HepG2 (cell line): ENCODE results near the gene ZNF91. TPM values are rescaled to one million over a fixed set of nuclear protein-coding genes. Genes with fewer than 3 reads are reported as not detected.
"Not testable (repeated sequence)": the region's sequence is repeated elsewhere in the genome, so short reads cannot be mapped to it uniquely, and the experiment has no call there.

Experiments used
- ATAC-seq: fragments of 200-7000 bp; cut with Tn5 transposase; 3 replicates; pipeline ENCODE4 v1.9.1; 2020; ENCODE audit warnings: mild to moderate bottlenecking, moderate library complexity
- BruUV-seq: library from RNA; stranded (reverse); fragments of 400-500 nt; replicated peaks from 2 replicates; lab custom pipeline; 2021; lab: Mats Ljungman, UMichigan
- CTCF ChIA-PET: fragments of 300-600 bp; formaldehyde crosslinking; extraction: SDS; loops from one replicate; lab custom pipeline; 2021; ENCODE audit warnings: low total read pairs, inconsistent platforms, low intra/inter-chr PET ratio; lab: Yijun Ruan, JAX
- POLR2A ChIA-PET: fragments of 350-600 bp; sonication (Branson Sonifier 250); formaldehyde crosslinking; loops from one replicate; lab custom pipeline; 2020; ENCODE audit warnings: antibody characterized with exemption, inconsistent platforms; lab: Yijun Ruan, JAX
- DNase-seq: peaks from one replicate; pipeline ENCODE4 v3.0.0-alpha.2; 2015; ENCODE audit warnings: low spot score
- FAIRE-seq: peaks from 3 replicates; lab custom pipeline; 2011; peaks lifted over from hg19 to GRCh38; lab: Jason Lieb, UNC
- H2AFZ ChIP-seq: one replicate; pipeline ENCODE4 v1.6.1; 2011; ENCODE audit warnings: low read length, inconsistent platforms
- H3K27ac ChIP-seq: fragments of 300-600 bp; 3 replicates; pipeline ENCODE4 v1.8.0; 2011; ENCODE audit warnings: mixed run types, mild to moderate bottlenecking, mixed read lengths, low read length, inconsistent platforms; ENCODE audit not compliant: insufficient read depth; ENCODE audit errors: extremely low read length
- H3K27me3 ChIP-seq, 2 experiments: fragments of 200-600 bp in 1 of 2; 2 replicates in 1 of 2; 3 replicates in 1 of 2; pipeline versions ENCODE4 v1.6.0 to v1.8.0; 2011; ENCODE audit warnings: low read length in 2 of 2, mild to moderate bottlenecking in 2 of 2, moderate library complexity in 2 of 2, inconsistent platforms in 1 of 2; ENCODE audit not compliant: insufficient read depth in 2 of 2, control insufficient read depth in 1 of 2
- H3K36me3 ChIP-seq, 2 experiments: fragments of 200-600 bp in 1 of 2; replicated peaks in 1 of 2; 2 replicates in 1 of 2; 3 replicates in 1 of 2; pipeline versions ENCODE4 v1.5.1 to v1.8.0; 2011; ENCODE audit warnings: low read length in 2 of 2, inconsistent platforms in 1 of 2; ENCODE audit not compliant: insufficient read depth in 2 of 2, control insufficient read depth in 1 of 2
- H3K4me1 ChIP-seq: 2 replicates; pipeline ENCODE4 v1.5.1; 2012; ENCODE audit warnings: low read length, inconsistent platforms; ENCODE audit not compliant: insufficient read depth
- H3K4me2 ChIP-seq: 2 replicates; pipeline ENCODE4 v1.6.0; 2011; ENCODE audit warnings: low read depth, low read length, inconsistent platforms
- H3K4me3 ChIP-seq, 3 experiments: fragments of 200-600 bp in 1 of 3; sonication (generic), shearing (Covaris generic) in 1 of 3; replicated peaks in 1 of 3; 2 replicates each; pipeline ENCODE4 v1.5.1; 2011 to 2016; ENCODE audit warnings: low read length in 3 of 3, inconsistent platforms in 2 of 3, low read depth in 2 of 3, mild to moderate bottlenecking in 2 of 3, control low read depth in 1 of 3, mixed read lengths in 1 of 3; ENCODE audit not compliant: insufficient read depth in 1 of 3
- H3K79me2 ChIP-seq: one replicate; pipeline ENCODE4 v1.6.1; 2011; ENCODE audit warnings: low read length, inconsistent platforms; ENCODE audit not compliant: insufficient read depth
- H3K9ac ChIP-seq: 2 replicates; pipeline ENCODE4 v1.6.0; 2011; ENCODE audit warnings: mild to moderate bottlenecking, low read depth, low read length, inconsistent platforms; ENCODE audit not compliant: insufficient read depth
- H3K9me3 ChIP-seq: 2 replicates; pipeline ENCODE4 v1.5.1; 2012; ENCODE audit warnings: mild to moderate bottlenecking, low read length
- H4K20me1 ChIP-seq: 2 replicates; pipeline ENCODE4 v1.6.0; 2011; ENCODE audit warnings: inconsistent platforms, mild to moderate bottlenecking, low read length, moderate library complexity; ENCODE audit not compliant: insufficient read depth
- ATF7 ChIP-seq, 2 experiments: fragments of 450-650 bp in 1 of 2; sonication (generic) in 1 of 2; formaldehyde crosslinking in 1 of 2; IDR thresholded peaks; 2 replicates each; pipeline versions ENCODE4 v1.4.0 to v1.6.1; 2016 to 2020; ENCODE audit warnings: antibody characterized with exemption in 1 of 2, mild to moderate bottlenecking in 1 of 2, missing genetic modification reagents in 1 of 2
- CEBPB ChIP-seq: IDR thresholded peaks from 2 replicates; pipeline ENCODE4 v1.6.1; 2011; ENCODE audit warnings: low read depth, low read length, improper control_type of control experiment, borderline replicate concordance
- CREB1 ChIP-seq, 2 experiments: fragments of 450-650 bp in 1 of 2; IDR thresholded peaks; 2 replicates each; pipeline ENCODE4 v1.6.1; 2016 to 2017; ENCODE audit warnings: control low read depth in 1 of 2, mild to moderate bottlenecking in 1 of 2, missing compliant biosample characterization in 1 of 2, missing genetic modification characterization in 1 of 2
- FOSL2 ChIP-seq: sonication (generic); formaldehyde crosslinking; IDR thresholded peaks from 2 replicates; pipeline ENCODE4 v1.4.0; 2020; ENCODE audit warnings: missing genetic modification reagents
- WGBS: methylation state at CpG from one replicate; pipeline ENCODE4 v1.1.6; 2017; ENCODE audit warnings: low lambda C conversion rate; 5-methylcytosine and 5-hydroxymethylcytosine counted together
- in situ Hi-C: cut with HindIII; loops from 2 replicates; pipeline ENCODE4 v1.10.0; 2017; ENCODE audit warnings: low pct_unique_long_range_greater_than_20kb; ENCODE audit not compliant: extremely low pct_ligation_motif_present
- intact Hi-C: fragments of 100-400 bp; cut with micrococcal nuclease; formaldehyde crosslinking; loops from one replicate; pipeline ENCODE4 v1.10.0; 2022; ENCODE audit not compliant: unreplicated experiment
- polyA plus RNA-seq, 8 experiments: library from polyadenylated mRNA; depleted of rRNA in 3 of 8; stranded (reverse) in 7 of 8; unstranded in 1 of 8; fragments of >200 nt; fragmentation: Illumina TruSeq in 4 of 8; extraction: Trizol in 4 of 8; gene quantifications; 2 replicates each; pipeline versions ENCODE4 v1.2.1 to v1.2.3, GENCODE V29; 2011 to 2016; ENCODE audit warnings: low read depth in 4 of 8, missing spikeins in 1 of 8, mixed read lengths in 1 of 8; ENCODE audit not compliant: insufficient read depth in 1 of 8
- total RNA-seq, 5 experiments: library from RNA; depleted of rRNA; stranded (reverse); fragments of >200 nt; fragmentation: Illumina TruSeq; extraction: Trizol; gene quantifications; 2 replicates each; pipeline ENCODE4 v1.2.3, GENCODE V29; 2016; ENCODE audit warnings: low read depth in 1 of 5

Gene ZNF91
- total and polyA plus RNA-seq, 2 of the 13 experiments (the other 11 are each of a cell fraction or from before 2014, with no cell fraction given), result 19.4 to 21.5 TPM

GRCh38 chr19:23319571-23319970 lies 75.7 kb downstream of the ZNF91 start:
- CTCF ChIA-PET, DNase-seq, H3K9ac ChIP-seq, in situ Hi-C loops, H3K36me3 ChIP-seq, H3K27me3 ChIP-seq, H3K4me3 ChIP-seq, POLR2A ChIA-PET, H3K4me1 ChIP-seq, BruUV-seq, FAIRE-seq, H3K27ac ChIP-seq, H3K79me2 ChIP-seq: not testable (repeated sequence)
- TF ChIP-seq CEBPB, result 0 out of 2 replicates have a peak, but pooled peaks have one; percentile 11
- TF ChIP-seq, all 625 proteins: peak for 1; not testable (repeated sequence) for 624
- H2AFZ ChIP-seq, ATAC-seq, intact Hi-C loops, H4K20me1 ChIP-seq, H3K4me2 ChIP-seq: not testable (repeated sequence)
- H3K9me3 ChIP-seq, result peaks cover 81% of the 10 kb centered on the region
- WGBS, result 73% methylated on average over 3 of the region's 3 CpGs

- H3K36me3 ChIP-seq, DNase-seq, BruUV-seq, intact Hi-C loops, H3K79me2 ChIP-seq, H2AFZ ChIP-seq, CTCF ChIA-PET, H3K9ac ChIP-seq, H3K4me3 ChIP-seq, FAIRE-seq, in situ Hi-C loops, POLR2A ChIA-PET, H3K27ac ChIP-seq, H3K27me3 ChIP-seq, H4K20me1 ChIP-seq, H3K4me1 ChIP-seq, ATAC-seq, H3K4me2 ChIP-seq: not testable (repeated sequence)
- peaks cover 81% of the 10 kb centered on the region for H3K9me3 ChIP-seq
- 97% methylated on average over 2 of the region's 2 CpGs for WGBS
These were observed 76.3 kb downstream of the ZNF91 start for GRCh38 chr19:23318941-23319340.

GRCh38 chr19:23318143-23318542 lies 77.1 kb downstream of the ZNF91 start:
- ATAC-seq (no peak), FAIRE-seq (no peak)
- no peaks in the 10 kb centered on the region for H3K36me3 ChIP-seq

More at GRCh38 chr19:23318143-23318542, 77.1 kb downstream of the ZNF91 start:
- 29% methylated on average over 1 of the region's 1 CpG for WGBS
- ChIA-PET CTCF (no interaction called here), POLR2A (no interaction called here)
- H4K20me1 ChIP-seq, result no peaks in the 10 kb centered on the region
- no peak for DNase-seq
- intact Hi-C loops, result no loop called here
- H3K79me2 ChIP-seq, result no peaks in the 10 kb centered on the region
- H3K27me3 ChIP-seq, result no peaks in the 10 kb centered on the region
- no peaks in the 10 kb centered on the region for H3K4me1 ChIP-seq
- H3K27ac ChIP-seq, result no peak overlapping the region
- BruUV-seq, result no TSS peak
- H2AFZ ChIP-seq, result no peak overlapping the region
- TF ChIP-seq FOSL2 (CRISPR knock-in tag) (0 out of 2 replicates have a peak, but pooled peaks have one; percentile 23), ATF7 (IDR thresholded peaks at IDR 0.05) (no peak), ATF7 (CRISPR knock-in tag; IDR thresholded peaks at IDR 0.05) (no peak), CREB1 (IDR thresholded peaks at IDR 0.05) (0 out of 2 replicates have a peak, but pooled peaks have one; percentile 21), CREB1 (CRISPR knock-in tag; IDR thresholded peaks at IDR 0.05) (no peak)
- in situ Hi-C loops, result no loop called here
- peaks cover 81% of the 10 kb centered on the region for H3K9me3 ChIP-seq
- H3K4me3 ChIP-seq, result no peak overlapping the region
- H3K4me2 ChIP-seq, result no peak overlapping the region
- no peak overlapping the region for H3K9ac ChIP-seq
